Lower lobe of right lung (tissue), 2 donors: Measurements from ENCODE around the gene GMEB2. TPM values are rescaled to one million over a fixed set of nuclear protein-coding genes. Genes with fewer than 3 reads are reported as not detected.
A peak's percentile ranks its signal among the peaks of the same experiment; 100 is the strongest.
"Not testable (repeated sequence)": the region's sequence is repeated elsewhere in the genome, so short reads cannot be mapped to it uniquely, and the experiment has no call there.

Source experiments
- ATAC-seq, 2 donors: fragments of 200-7000 bp; cut with Tn5 transposase; one replicate each; pipeline ENCODE4 v1.9.1; 2020 to 2022; ENCODE audit warnings: mild to moderate bottlenecking in 2 of 2, moderate library complexity in 2 of 2
- DNase-seq: peaks from one replicate; pipeline ENCODE4 v3.0.0-alpha.2; 2020
- H3K27ac ChIP-seq: fragments of 200-600 bp; one replicate; pipeline ENCODE4 v1.8.0; 2022
- H3K27me3 ChIP-seq: fragments of 200-600 bp; one replicate; pipeline ENCODE4 v1.8.0; 2022; ENCODE audit warnings: low read depth
- H3K36me3 ChIP-seq: fragments of 200-600 bp; one replicate; pipeline ENCODE4 v1.8.0; 2022; ENCODE audit warnings: mild to moderate bottlenecking
- H3K4me1 ChIP-seq: fragments of 200-600 bp; one replicate; pipeline ENCODE4 v1.8.0; 2022
- H3K4me3 ChIP-seq: fragments of 200-600 bp; one replicate; pipeline ENCODE4 v1.8.0; 2022; ENCODE audit warnings: mild to moderate bottlenecking
- H3K9me3 ChIP-seq: fragments of 200-600 bp; one replicate; pipeline ENCODE4 v1.8.0; 2022
- CTCF ChIP-seq: fragments of 200-600 bp; IDR thresholded peaks from one replicate; pipeline ENCODE4 v1.8.0; 2022; ENCODE audit warnings: antibody characterized with exemption, mild to moderate bottlenecking
- intact Hi-C: fragments of 100-400 bp; cut with DNase I; formaldehyde crosslinking; loops from one replicate; pipeline ENCODE4 v1.11.0; 2022
- total RNA-seq: library from RNA; stranded (reverse); fragmentation: NEBNext Ultra II Directional; extraction: Animal tissue kit (Norgen Biotek cat#: 25700); gene quantifications from one replicate; pipeline ENCODE4 v1.2.1, GENCODE V29; 2021
- donor health status: DM: no; HTN: yes; CAD: no; lungs with severe emphysema.

GMEB2 gene
- total RNA-seq, 1 donor from 2014 or later, result 9.7 TPM

- no peak for ATAC-seq
- Histone ChIP-seq H3K27ac (no peak overlapping the region), H3K27me3 (no peaks in the 10 kb centered on the region), H3K4me1 (peaks cover 30% of the 10 kb centered on the region), H3K4me3 (no peak overlapping the region), H3K9me3 (no peaks in the 10 kb centered on the region), H3K36me3 (peaks cover 12% of the 10 kb centered on the region)
- TF ChIP-seq CTCF, result no peak
- intact Hi-C loops, result no loop called here
- no peak for DNase-seq
These were observed 54.7 kb downstream of the GMEB2 start for GRCh38 chr20:63572071-63572787.

GRCh38 chr20:63571087-63571478, 55.8 kb downstream of the GMEB2 start:
- H3K27ac ChIP-seq, ATAC-seq, H3K27me3 ChIP-seq, H3K9me3 ChIP-seq, intact Hi-C loops, DNase-seq, H3K4me3 ChIP-seq: not testable (repeated sequence)
- peaks cover 30% of the 10 kb centered on the region for H3K4me1 ChIP-seq
- peaks cover 20% of the 10 kb centered on the region for H3K36me3 ChIP-seq

GRCh38 chr20:63570281-63571086, 56.4 kb downstream of the GMEB2 start:
- intact Hi-C loops, result no loop called here
- DNase-seq (no peak), ATAC-seq (no peak)
- H3K4me3 ChIP-seq, result no peak overlapping the region
- peaks cover 30% of the 10 kb centered on the region for H3K4me1 ChIP-seq
- H3K27ac ChIP-seq, result no peak overlapping the region
- H3K9me3 ChIP-seq, result no peaks in the 10 kb centered on the region
- no peaks in the 10 kb centered on the region for H3K27me3 ChIP-seq
- peaks cover 26% of the 10 kb centered on the region for H3K36me3 ChIP-seq
- TF ChIP-seq CTCF, result no peak

GRCh38 chr20:63568986-63569949, 57.6 kb downstream of the GMEB2 start:
- no peak for ATAC-seq
- no peak for DNase-seq
- TF ChIP-seq CTCF, result no peak
- H3K27ac ChIP-seq, result no peak overlapping the region
- no peak overlapping the region for H3K4me3 ChIP-seq
- no peaks in the 10 kb centered on the region for H3K27me3 ChIP-seq
- no peaks in the 10 kb centered on the region for H3K9me3 ChIP-seq
- peaks cover 39% of the 10 kb centered on the region for H3K36me3 ChIP-seq
- H3K4me1 ChIP-seq, result peaks cover 25% of the 10 kb centered on the region
- intact Hi-C loops, result no loop called here

- Histone ChIP-seq H3K4me1 (peaks cover 22% of the 10 kb centered on the region), H3K36me3 (peaks cover 47% of the 10 kb centered on the region), H3K4me3 (peak overlapping the region; percentile 32), H3K27me3 (no peaks in the 10 kb centered on the region), H3K27ac (no peak overlapping the region), H3K9me3 (no peaks in the 10 kb centered on the region)
- no peak for DNase-seq
- ATAC-seq, result peak in 1 of 2 donors; percentile 8
- intact Hi-C loops, result no loop called here
- TF ChIP-seq CTCF, result no peak
These were observed 58.5 kb downstream of the GMEB2 start for GRCh38 chr20:63568170-63568981.
